ENCODE results near the gene ANGPTL2. TPM values are rescaled to one million over a fixed set of nuclear protein-coding genes. Genes with fewer than 3 reads are reported as not detected.

Gene ANGPTL2
- total RNA-seq, 6 donors from 2014 or later, result 3.9 to 26.0 (median 7.9) TPM

DNA sequence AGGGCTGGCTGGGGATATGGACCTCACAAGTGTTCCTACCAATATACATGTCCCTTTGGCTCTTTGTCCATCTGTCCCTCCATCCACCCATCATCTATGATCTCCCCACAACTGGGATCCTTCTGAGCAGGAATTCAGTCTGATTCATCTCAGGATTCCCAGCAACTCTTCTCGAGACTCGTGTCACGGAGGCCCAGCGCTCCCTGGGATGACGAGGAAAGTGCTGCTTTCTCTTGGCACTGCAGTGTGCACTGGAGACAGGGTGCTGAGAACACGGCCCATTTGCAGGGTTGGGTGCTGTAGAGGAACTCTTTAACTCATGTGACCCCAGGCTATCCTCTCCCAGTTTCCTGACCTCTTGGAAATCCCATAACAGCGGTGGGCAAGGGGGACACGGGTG, 72.9 kb downstream of the ANGPTL2 start:
- no peak overlapping the region for H3K4me3 ChIP-seq
- H3K4me1 ChIP-seq, result peaks cover 25 to 42% (median 27%) of the 10 kb centered on the region in 4 donors
- no peaks in the 10 kb centered on the region for H3K9me3 ChIP-seq
- DNase-seq, result no peak
- no peaks in the 10 kb centered on the region for H3K27me3 ChIP-seq
- H3K27ac ChIP-seq, result peak overlapping the region; percentile 49 to 79 (median 56)
- no peak for TF ChIP-seq POLR2A (IDR thresholded peaks at IDR 0.05)
- TF ChIP-seq EP300 (IDR thresholded peaks at IDR 0.05), result peak in 1 of 4 donors; percentile 13
- TF ChIP-seq POLR2AphosphoS5 (IDR thresholded peaks at IDR 0.05), result peak; percentile 38 to 48
- TF ChIP-seq, protein P1, sequence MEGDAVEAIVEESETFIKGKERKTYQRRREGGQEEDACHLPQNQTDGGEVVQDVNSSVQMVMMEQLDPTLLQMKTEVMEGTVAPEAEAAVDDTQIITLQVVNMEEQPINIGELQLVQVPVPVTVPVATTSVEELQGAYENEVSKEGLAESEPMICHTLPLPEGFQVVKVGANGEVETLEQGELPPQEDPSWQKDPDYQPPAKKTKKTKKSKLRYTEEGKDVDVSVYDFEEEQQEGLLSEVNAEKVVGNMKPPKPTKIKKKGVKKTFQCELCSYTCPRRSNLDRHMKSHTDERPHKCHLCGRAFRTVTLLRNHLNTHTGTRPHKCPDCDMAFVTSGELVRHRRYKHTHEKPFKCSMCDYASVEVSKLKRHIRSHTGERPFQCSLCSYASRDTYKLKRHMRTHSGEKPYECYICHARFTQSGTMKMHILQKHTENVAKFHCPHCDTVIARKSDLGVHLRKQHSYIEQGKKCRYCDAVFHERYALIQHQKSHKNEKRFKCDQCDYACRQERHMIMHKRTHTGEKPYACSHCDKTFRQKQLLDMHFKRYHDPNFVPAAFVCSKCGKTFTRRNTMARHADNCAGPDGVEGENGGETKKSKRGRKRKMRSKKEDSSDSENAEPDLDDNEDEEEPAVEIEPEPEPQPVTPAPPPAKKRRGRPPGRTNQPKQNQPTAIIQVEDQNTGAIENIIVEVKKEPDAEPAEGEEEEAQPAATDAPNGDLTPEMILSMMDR (IDR thresholded peaks at IDR 0.05), result no peak
- ATAC-seq (ENCODE audit: low FRiP score in 2 of 2), result no peak
- WGBS, 2 donors, result 79 to 87% methylated on average over 7 to 8 of the region's 8 CpGs
- no peaks in the 10 kb centered on the region for H3K36me3 ChIP-seq

DNA sequence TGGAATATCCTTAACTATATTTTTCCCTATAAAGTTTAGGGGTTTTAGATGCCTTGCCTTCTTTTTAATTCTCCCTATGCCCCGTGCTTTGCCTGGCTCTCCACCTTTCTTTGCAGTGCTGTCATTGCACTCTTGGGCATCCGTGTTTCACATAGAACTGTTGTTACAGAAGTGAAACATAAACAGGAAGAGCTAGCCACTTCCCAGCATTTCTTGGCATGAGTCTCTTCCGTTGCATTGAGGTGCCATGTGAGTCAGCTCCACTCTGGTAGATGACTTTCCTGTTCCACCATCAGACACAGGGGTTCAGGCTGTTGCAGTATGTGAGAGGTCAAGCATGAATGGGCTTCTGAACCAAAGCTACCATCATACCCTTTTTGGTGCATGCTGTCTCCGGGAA, 73.4 kb downstream of the ANGPTL2 start:
- H3K4me3 ChIP-seq, result peak overlapping the region in 2 of 4 donors; percentile 18 to 22
- peak overlapping the region; percentile 49 to 79 (median 56) for H3K27ac ChIP-seq
- H3K27me3 ChIP-seq, result no peaks in the 10 kb centered on the region
- WGBS, 2 donors, result 26 to 32% methylated on average over 4 of the region's 4 CpGs
- ATAC-seq (ENCODE audit: low FRiP score in 2 of 2) (peak; percentile 76 to 77), DNase-seq (peak in 1 of 2 donors; percentile 67)
- H3K4me1 ChIP-seq, result peaks cover 25 to 42% (median 27%) of the 10 kb centered on the region in 4 donors
- no peaks in the 10 kb centered on the region for H3K9me3 ChIP-seq
- no peaks in the 10 kb centered on the region for H3K36me3 ChIP-seq
- TF ChIP-seq, protein P1 (IDR thresholded peaks at IDR 0.05), result peak; percentile 29 to 60 (median 46)
- TF ChIP-seq POLR2AphosphoS5 (IDR thresholded peaks at IDR 0.05), result peak; percentile 93 to 98
- TF ChIP-seq EP300 (IDR thresholded peaks at IDR 0.05), result peak in 3 of 4 donors; percentile 35 to 95 (median 92)
- no peak for TF ChIP-seq POLR2A (IDR thresholded peaks at IDR 0.05)

DNA sequence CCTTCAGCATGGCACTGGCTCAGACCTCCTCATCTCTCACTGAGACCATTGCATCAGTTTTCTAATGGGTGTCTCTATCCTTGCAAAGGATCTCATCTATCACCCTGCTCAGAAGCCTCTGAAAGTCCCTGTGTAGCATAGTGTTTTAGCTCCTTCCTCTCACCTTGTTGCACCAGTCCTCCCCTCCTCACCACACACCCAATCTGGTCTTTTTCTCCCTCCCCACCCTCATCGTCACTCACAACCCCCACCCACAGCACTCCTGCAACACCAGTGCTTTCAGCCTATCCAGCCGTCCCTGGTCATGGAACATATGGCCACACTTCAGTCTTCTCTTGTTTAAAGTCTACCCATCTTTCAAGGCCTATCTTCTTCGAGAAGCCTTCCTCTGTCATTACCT, 74.5 kb downstream of the ANGPTL2 start:
- Histone ChIP-seq H3K4me3 (no peak overlapping the region), H3K9me3 (no peaks in the 10 kb centered on the region), H3K27me3 (no peaks in the 10 kb centered on the region), H3K27ac (peak overlapping the region in 3 of 4 donors; percentile 49 to 65 (median 62)), H3K4me1 (peaks cover 21 to 37% (median 27%) of the 10 kb centered on the region in 4 donors), H3K36me3 (no peaks in the 10 kb centered on the region)
- WGBS, 2 donors, result 92 to 93% methylated on average over 3 of the region's 3 CpGs
- ATAC-seq (ENCODE audit: low FRiP score in 2 of 2), result no peak
- no peak for DNase-seq
- no peak for TF ChIP-seq EP300 (IDR thresholded peaks at IDR 0.05)

DNA sequence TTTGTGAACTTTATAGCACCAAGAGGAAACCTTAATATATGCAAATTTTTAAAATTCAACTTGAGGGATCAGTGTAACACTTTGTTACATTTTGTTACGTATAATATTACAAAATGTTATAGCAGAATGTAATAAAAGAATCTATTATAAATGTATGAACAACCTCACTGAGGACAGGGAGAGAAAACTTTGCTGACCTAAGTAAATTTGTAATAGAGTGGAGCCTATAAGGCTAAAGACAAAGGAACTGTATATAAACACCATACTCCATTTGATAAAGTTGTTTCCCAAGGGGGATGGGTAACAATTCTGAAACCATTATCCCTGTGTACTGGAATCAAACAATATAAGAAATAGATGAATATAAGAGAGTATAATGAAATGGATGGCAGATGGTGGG, 77.3 kb downstream of the ANGPTL2 start:
- Histone ChIP-seq H3K4me1 (peaks cover 20 to 24% (median 21%) of the 10 kb centered on the region in 4 donors), H3K9me3 (no peaks in the 10 kb centered on the region), H3K4me3 (no peak overlapping the region), H3K27me3 (no peaks in the 10 kb centered on the region), H3K36me3 (no peaks in the 10 kb centered on the region), H3K27ac (no peak overlapping the region)
- ATAC-seq (ENCODE audit: low FRiP score in 2 of 2), result no peak
- 88 to 93% methylated on average over 1 of the region's 1 CpG for WGBS, 2 donors
- DNase-seq, result no peak
- no peak for TF ChIP-seq EP300 (IDR thresholded peaks at IDR 0.05)
- no peak for TF ChIP-seq POLR2A (IDR thresholded peaks at IDR 0.05)
- TF ChIP-seq POLR2AphosphoS5 (IDR thresholded peaks at IDR 0.05), result no peak
- TF ChIP-seq, protein P1 (IDR thresholded peaks at IDR 0.05), result no peak

DNA sequence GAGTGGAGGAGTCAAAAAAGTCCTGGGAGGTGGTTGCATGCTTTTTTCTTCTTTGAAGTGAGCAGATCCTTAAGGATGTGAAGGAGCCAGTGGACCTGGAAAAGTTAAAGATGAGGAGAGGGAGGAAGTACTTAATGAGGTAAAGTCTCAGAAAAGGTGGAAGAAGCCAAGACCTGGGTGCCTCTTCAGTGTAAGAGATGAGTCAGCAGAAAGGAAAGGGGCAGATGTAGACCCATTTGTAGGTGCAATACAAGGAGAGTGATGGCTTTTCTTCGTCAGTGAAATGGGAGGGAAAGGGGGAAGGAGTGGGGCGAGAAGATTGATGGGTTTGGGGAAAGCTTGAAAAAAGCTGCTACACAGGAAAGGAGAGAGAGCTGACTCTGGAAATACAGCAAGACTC, 82.9 kb downstream of the ANGPTL2 start:
- Histone ChIP-seq H3K27me3 (no peaks in the 10 kb centered on the region), H3K9me3 (no peaks in the 10 kb centered on the region), H3K36me3 (no peaks in the 10 kb centered on the region), H3K4me3 (no peak overlapping the region), H3K27ac (no peak overlapping the region), H3K4me1 (peaks cover 0 to 4% (median 0%) of the 10 kb centered on the region in 4 donors)
- ATAC-seq (ENCODE audit: low FRiP score in 2 of 2) (no peak), DNase-seq (no peak)
- 93 to 95% methylated on average over 2 of the region's 2 CpGs for WGBS, 2 donors
- TF ChIP-seq, protein P1 (IDR thresholded peaks at IDR 0.05), result no peak
- TF ChIP-seq EP300 (IDR thresholded peaks at IDR 0.05) (no peak), POLR2AphosphoS5 (IDR thresholded peaks at IDR 0.05) (no peak), POLR2A (IDR thresholded peaks at IDR 0.05) (no peak)
